ENCODE results near the gene ALG9.

DNA sequence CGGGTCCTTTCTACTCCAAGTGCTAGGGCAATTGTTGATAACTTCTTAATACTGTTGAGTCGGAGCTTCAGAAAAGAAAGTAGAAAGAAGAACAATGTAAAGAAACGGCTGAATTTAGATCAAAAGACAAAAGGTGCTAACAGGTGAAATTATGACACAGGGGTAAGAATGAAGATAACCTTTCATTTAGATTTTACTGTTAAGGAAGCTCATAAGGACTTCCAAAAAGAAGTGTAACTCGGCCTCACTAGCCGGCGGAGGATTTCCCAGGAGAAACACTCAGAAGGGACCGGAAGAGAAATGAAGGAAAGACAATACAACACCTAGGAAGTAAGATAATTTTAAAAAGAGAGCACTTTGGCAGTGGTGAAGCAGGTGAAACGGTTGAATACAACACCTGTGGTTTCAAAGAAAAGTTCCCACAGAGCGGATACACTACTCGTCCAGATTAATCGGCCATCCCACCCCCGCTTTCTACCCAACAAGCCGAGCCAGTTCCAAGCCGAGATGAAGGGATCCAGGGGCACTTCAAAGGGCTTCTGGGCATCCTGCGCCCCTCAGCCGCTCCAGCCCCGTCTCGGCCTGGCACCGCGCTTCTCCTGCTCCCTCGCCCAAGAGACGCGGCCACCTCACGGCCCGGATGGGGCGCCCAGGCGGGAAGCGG, 105.9 kb downstream of the ALG9 start:
- TF ChIP-seq POLR2A (IDR thresholded peaks at IDR 0.05): no peak
- TF ChIP-seq, protein P1, sequence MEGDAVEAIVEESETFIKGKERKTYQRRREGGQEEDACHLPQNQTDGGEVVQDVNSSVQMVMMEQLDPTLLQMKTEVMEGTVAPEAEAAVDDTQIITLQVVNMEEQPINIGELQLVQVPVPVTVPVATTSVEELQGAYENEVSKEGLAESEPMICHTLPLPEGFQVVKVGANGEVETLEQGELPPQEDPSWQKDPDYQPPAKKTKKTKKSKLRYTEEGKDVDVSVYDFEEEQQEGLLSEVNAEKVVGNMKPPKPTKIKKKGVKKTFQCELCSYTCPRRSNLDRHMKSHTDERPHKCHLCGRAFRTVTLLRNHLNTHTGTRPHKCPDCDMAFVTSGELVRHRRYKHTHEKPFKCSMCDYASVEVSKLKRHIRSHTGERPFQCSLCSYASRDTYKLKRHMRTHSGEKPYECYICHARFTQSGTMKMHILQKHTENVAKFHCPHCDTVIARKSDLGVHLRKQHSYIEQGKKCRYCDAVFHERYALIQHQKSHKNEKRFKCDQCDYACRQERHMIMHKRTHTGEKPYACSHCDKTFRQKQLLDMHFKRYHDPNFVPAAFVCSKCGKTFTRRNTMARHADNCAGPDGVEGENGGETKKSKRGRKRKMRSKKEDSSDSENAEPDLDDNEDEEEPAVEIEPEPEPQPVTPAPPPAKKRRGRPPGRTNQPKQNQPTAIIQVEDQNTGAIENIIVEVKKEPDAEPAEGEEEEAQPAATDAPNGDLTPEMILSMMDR (IDR thresholded peaks at IDR 0.05): no peak
